Memory B cell (primary cell): ENCODE measurements around the gene EPN2.

ENCODE experiments used
- ATAC-seq: fragments of 150-1000 bp; cut with Tn5 transposase; 2 replicates; pipeline ENCODE4 v1.10.0; 2021; ENCODE audit warnings: low read depth, mild to moderate bottlenecking, moderate library complexity
- DNase-seq, 2 donors: peaks; one replicate each; pipeline ENCODE4 v3.0.0; 2022; ENCODE audit warnings: low spot score in 2 of 2
- H3K27ac Mint-ChIP-seq: one replicate; pipeline ENCODE4 v1.8.0; 2022; ENCODE audit warnings: mild to moderate bottlenecking, moderate library complexity, mixed read lengths
- H3K27me3 Mint-ChIP-seq: one replicate; pipeline ENCODE4 v1.8.0; 2022; ENCODE audit warnings: mixed read lengths
- H3K36me3 Mint-ChIP-seq: one replicate; pipeline ENCODE4 v1.8.0; 2022; ENCODE audit warnings: mild to moderate bottlenecking, mixed read lengths
- H3K4me1 Mint-ChIP-seq: one replicate; pipeline ENCODE4 v1.8.0; 2022; ENCODE audit warnings: mixed read lengths
- H3K4me3 Mint-ChIP-seq: one replicate; pipeline ENCODE4 v1.8.0; 2022; ENCODE audit warnings: mild to moderate bottlenecking, moderate library complexity, mixed read lengths
- H3K9me3 Mint-ChIP-seq: one replicate; pipeline ENCODE4 v1.8.0; 2022; ENCODE audit warnings: mixed read lengths

EPN2 gene

DNA sequence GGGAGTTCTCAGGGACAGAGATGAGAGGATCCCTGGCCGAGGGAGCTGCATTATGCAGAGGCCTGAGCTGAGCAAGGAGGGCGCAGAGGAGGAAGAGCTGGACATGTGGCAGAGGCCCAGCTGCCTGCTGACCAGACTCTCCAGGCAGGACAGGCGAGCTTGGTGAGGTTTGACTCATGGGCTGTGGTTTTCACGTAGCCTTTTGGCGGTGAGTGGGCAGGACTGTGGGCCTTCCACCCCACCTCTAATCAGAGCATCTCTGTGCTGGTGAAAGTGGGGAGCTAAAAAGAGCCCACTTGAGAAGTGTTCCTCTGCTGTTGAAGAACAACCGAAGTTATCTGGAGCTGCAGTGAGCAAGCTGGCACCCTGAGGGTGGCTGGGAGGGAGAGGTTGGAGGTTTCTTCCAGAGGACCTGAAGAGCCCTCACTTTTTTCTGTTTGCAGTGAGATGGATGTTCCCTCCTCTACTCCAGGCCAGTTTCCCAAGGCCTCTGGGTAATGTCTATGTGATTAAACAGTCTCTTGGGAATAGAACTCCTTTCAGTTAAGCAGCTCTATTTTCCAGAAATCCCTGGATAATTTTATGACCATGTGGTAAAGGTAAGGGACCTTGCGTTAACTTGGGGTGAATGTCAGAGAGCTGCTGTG lies 11.9 kb downstream of the EPN2 start:
- Mint-ChIP-seq H3K27ac (no peak overlapping the region), H3K4me1 (peaks cover 26% of the 10 kb centered on the region), H3K4me3 (no peak overlapping the region), H3K27me3 (no peaks in the 10 kb centered on the region), H3K9me3 (peaks cover 1% of the 10 kb centered on the region), H3K36me3 (peaks cover 8% of the 10 kb centered on the region)
- ATAC-seq (no peak), DNase-seq (no peak)

DNA sequence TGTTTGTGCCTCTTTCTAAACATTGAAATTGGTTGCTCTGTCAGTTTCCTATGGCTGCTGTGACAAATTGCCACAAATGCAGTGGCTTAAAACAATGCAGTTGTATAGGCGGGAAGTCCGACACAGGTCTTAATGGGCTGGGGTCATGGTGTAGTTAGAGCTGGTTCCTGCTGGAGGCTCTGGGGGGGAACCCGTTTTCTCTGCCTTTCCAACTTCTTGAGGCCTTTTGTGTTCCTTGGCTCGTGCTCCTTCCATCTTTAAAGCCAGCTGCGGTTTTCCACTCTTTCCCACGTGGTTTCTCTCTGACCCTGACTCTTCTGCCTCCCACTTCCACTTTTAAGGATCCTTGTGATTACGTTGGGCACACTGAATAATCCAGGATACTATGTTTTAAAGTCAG lies 12.5 kb downstream of the EPN2 start:
- Mint-ChIP-seq H3K27me3 (no peaks in the 10 kb centered on the region), H3K36me3 (peaks cover 8% of the 10 kb centered on the region)

DNA sequence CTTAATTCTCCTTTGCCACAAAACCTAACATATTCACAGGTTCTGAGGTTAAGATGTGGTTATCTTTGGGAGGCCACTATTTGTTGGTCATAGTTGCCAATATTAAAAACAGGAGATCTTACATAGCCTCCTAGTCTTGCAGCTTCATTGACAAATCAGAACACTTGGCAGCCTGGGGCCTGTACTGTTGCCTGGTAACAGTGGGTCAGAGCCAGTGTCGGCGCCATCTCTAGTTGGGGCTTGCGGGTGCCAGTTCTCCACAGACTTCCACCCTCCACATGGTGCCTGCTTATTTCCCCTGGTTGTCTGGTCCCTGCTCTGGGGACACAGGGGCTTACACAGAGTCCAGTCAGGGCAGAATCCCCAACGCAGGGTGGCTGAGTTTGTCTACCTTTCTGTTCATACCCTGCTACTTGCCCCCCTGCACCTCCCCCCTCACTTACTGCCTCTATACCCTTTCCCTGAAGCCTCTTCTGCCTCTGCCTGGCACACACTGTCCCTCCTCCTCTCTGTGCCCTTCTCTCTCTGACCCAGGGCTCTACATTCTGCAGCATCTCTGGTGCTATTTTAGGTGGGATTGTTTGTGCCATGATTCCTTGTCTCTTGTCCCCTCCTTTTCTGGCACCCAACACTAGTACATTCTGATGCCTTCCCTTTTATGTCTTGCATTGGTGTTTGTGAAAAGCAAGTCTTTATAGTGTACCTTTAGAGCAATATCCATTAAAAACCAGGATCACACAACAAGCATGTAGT lies 13.4 kb downstream of the EPN2 start:
- Mint-ChIP-seq H3K27me3 (no peaks in the 10 kb centered on the region), H3K4me1 (peaks cover 29% of the 10 kb centered on the region), H3K27ac (no peak overlapping the region), H3K4me3 (no peak overlapping the region), H3K36me3 (peaks cover 8% of the 10 kb centered on the region), H3K9me3 (peaks cover 1% of the 10 kb centered on the region)
- ATAC-seq: no peak
- no peak for DNase-seq

More for the DNA sequence above, 12.5 kb downstream of the EPN2 start:
- no peak overlapping the region for H3K4me3 Mint-ChIP-seq
- peaks cover 26% of the 10 kb centered on the region for H3K4me1 Mint-ChIP-seq
- no peak overlapping the region for H3K27ac Mint-ChIP-seq
- ATAC-seq: no peak
- H3K9me3 Mint-ChIP-seq: peaks cover 1% of the 10 kb centered on the region
- DNase-seq: no peak

DNA sequence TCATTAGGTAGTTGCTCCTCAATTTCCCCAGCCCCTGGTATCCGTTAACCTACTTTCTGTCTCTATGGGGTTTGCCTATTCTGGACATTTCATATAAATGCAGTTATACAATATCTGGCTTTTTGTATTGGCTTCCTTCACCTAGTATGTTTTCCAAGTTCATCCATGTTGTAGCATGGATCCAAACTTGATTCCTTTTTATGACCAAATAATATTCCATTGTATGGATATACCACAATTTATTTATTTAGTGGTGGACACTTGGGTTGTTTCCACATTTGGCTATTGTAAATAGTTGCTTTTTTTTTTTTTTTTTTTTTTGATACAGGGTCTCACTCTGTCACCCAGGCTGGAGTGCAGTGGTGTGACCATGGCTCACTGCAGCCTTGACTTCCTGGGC lies 15.9 kb downstream of the EPN2 start:
- peaks cover 18% of the 10 kb centered on the region for H3K4me1 Mint-ChIP-seq
- H3K9me3 Mint-ChIP-seq: peaks cover 1% of the 10 kb centered on the region
- peaks cover 9% of the 10 kb centered on the region for H3K36me3 Mint-ChIP-seq
- no peak overlapping the region for H3K27ac Mint-ChIP-seq
- DNase-seq (no peak), ATAC-seq (no peak)
- no peak overlapping the region for H3K4me3 Mint-ChIP-seq
- no peaks in the 10 kb centered on the region for H3K27me3 Mint-ChIP-seq

DNA sequence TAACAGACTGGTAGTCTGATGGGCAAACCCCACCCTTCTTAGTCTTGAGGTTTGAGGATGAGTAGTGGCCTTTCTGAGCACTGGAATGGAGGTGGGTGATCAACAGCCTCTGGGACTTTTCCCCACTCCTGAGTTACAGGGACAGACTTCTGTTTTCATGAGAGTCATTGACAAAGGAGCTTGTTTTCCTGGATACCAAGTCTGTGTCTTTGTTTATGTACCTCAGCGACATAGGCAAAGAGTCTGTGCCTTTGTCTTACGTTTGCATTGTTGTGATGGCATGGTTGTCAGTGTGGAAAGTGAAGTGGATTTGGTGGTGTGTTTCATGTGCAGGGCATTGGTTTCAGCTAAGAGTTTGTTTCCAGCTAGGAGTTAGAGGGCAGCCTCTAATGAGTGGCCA lies 17.5 kb downstream of the EPN2 start:
- ATAC-seq: no peak
- H3K36me3 Mint-ChIP-seq: peaks cover 9% of the 10 kb centered on the region
- H3K27ac Mint-ChIP-seq: no peak overlapping the region

DNA sequence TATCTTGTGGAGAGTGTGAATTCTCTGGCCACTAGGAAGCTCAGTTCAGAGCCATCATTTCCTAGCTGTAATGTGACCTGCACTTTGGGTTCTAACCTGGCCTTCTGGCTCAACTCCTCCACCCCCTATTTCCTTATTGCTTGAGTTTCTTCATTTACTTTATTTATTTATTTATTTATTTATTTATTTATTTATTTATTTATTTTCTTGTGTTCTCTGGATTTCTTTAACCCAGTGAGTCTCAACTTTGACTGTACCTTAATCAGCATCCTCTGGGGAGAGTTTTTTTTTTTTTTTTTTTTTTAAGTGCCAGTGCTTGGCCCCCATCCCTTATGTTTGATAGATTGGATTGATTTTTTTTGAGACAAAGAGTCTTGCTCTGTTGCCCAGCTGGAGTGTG lies 18.1 kb downstream of the EPN2 start:
- peaks cover 2% of the 10 kb centered on the region for H3K27me3 Mint-ChIP-seq
- no peak overlapping the region for H3K4me3 Mint-ChIP-seq
- peaks cover 17% of the 10 kb centered on the region for H3K4me1 Mint-ChIP-seq
- DNase-seq (no peak), ATAC-seq (no peak)
- H3K36me3 Mint-ChIP-seq: peaks cover 11% of the 10 kb centered on the region
- no peak overlapping the region for H3K27ac Mint-ChIP-seq
- peaks cover 1% of the 10 kb centered on the region for H3K9me3 Mint-ChIP-seq

More for the DNA sequence above, 17.5 kb downstream of the EPN2 start:
- Mint-ChIP-seq H3K27me3 (no peaks in the 10 kb centered on the region), H3K9me3 (peaks cover 1% of the 10 kb centered on the region), H3K4me1 (peaks cover 14% of the 10 kb centered on the region), H3K4me3 (no peak overlapping the region)
- no peak for DNase-seq

DNA sequence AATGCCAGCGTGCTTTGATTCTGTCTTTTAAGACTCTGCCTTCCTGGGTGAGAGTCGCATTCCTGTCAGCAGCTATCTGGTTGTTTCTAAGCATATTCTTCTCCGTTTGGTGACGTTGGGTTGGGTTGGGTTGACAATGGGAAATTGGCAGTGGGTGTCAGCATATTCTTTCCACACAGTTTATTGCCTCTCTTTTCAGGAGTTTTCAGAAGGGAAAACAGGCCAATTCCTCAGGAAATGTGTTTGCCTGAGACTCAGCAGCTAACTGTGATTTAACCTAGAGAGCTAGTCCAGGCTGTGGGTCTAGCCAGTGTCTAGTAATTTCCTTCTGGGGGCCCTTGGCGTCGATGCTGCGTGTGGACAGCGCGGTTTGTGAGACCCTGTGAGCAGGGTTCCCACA lies 21.2 kb downstream of the EPN2 start:
- H3K27me3 Mint-ChIP-seq: peaks cover 2% of the 10 kb centered on the region
- DNase-seq: no peak
- H3K4me3 Mint-ChIP-seq: no peak overlapping the region
- no peak for ATAC-seq
- no peaks in the 10 kb centered on the region for H3K9me3 Mint-ChIP-seq
- H3K36me3 Mint-ChIP-seq: peaks cover 8% of the 10 kb centered on the region
- no peak overlapping the region for H3K27ac Mint-ChIP-seq
- H3K4me1 Mint-ChIP-seq: peaks cover 20% of the 10 kb centered on the region

GRCh38 chr17:19260958-19261357 lies 23.8 kb downstream of the EPN2 start:
- ATAC-seq (no peak), DNase-seq (no peak)
- Mint-ChIP-seq H3K27me3 (peaks cover 2% of the 10 kb centered on the region), H3K9me3 (no peaks in the 10 kb centered on the region), H3K4me3 (no peak overlapping the region), H3K27ac (no peak overlapping the region), H3K4me1 (peaks cover 26% of the 10 kb centered on the region), H3K36me3 (peaks cover 15% of the 10 kb centered on the region)

GRCh38 chr17:19261426-19261825 lies 24.3 kb downstream of the EPN2 start:
- peaks cover 16% of the 10 kb centered on the region for H3K36me3 Mint-ChIP-seq
- no peak overlapping the region for H3K27ac Mint-ChIP-seq
- no peaks in the 10 kb centered on the region for H3K9me3 Mint-ChIP-seq
- DNase-seq (no peak), ATAC-seq (no peak)
- H3K27me3 Mint-ChIP-seq: peaks cover 2% of the 10 kb centered on the region
- H3K4me1 Mint-ChIP-seq: peaks cover 27% of the 10 kb centered on the region
- H3K4me3 Mint-ChIP-seq: no peak overlapping the region

- DNase-seq: no peak
- ATAC-seq: no peak
- peaks cover 15% of the 10 kb centered on the region for H3K36me3 Mint-ChIP-seq
- no peak overlapping the region for H3K27ac Mint-ChIP-seq
- H3K4me3 Mint-ChIP-seq: no peak overlapping the region
- H3K27me3 Mint-ChIP-seq: peaks cover 2% of the 10 kb centered on the region
- peaks cover 27% of the 10 kb centered on the region for H3K4me1 Mint-ChIP-seq
- H3K9me3 Mint-ChIP-seq: no peaks in the 10 kb centered on the region
Measured at GRCh38 chr17:19262650-19263631, 25.8 kb downstream of the EPN2 start.

DNA sequence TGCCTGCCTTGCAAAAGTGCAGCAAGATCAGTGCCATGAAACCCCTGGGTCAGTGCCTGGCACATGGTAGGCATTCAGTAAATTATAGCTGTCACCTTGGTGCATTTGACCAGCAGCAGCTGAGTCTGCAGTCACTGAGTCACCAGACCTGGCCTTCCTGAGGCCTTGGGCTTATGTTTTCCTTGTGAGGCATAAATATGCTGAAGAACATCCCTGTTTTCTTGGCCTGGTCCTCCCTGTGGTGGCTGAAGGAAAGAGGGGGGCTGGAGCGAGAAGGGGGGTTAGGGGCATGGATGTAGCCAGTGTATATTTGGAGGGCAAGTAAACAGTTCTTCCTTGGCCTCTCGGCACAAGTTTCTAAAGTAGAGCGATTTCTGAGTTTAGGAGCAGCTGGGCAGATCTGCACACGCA lies 26.5 kb downstream of the EPN2 start:
- Mint-ChIP-seq H3K27ac (no peak overlapping the region), H3K4me3 (no peak overlapping the region), H3K27me3 (peaks cover 2% of the 10 kb centered on the region), H3K9me3 (no peaks in the 10 kb centered on the region), H3K36me3 (peaks cover 15% of the 10 kb centered on the region), H3K4me1 (peaks cover 27% of the 10 kb centered on the region)
- no peak for ATAC-seq
- DNase-seq: no peak

- no peak for DNase-seq
- H3K27me3 Mint-ChIP-seq: peaks cover 2% of the 10 kb centered on the region
- ATAC-seq: no peak
- no peak overlapping the region for H3K4me3 Mint-ChIP-seq
- H3K36me3 Mint-ChIP-seq: peaks cover 13% of the 10 kb centered on the region
- H3K9me3 Mint-ChIP-seq: no peaks in the 10 kb centered on the region
- H3K27ac Mint-ChIP-seq: no peak overlapping the region
- peaks cover 33% of the 10 kb centered on the region for H3K4me1 Mint-ChIP-seq
Measured at GRCh38 chr17:19264268-19264667, 27.1 kb downstream of the EPN2 start.

- no peaks in the 10 kb centered on the region for H3K9me3 Mint-ChIP-seq
- peaks cover 2% of the 10 kb centered on the region for H3K27me3 Mint-ChIP-seq
- H3K27ac Mint-ChIP-seq: no peak overlapping the region
- no peak for DNase-seq
- ATAC-seq: no peak
- no peak overlapping the region for H3K4me3 Mint-ChIP-seq
- H3K4me1 Mint-ChIP-seq: peaks cover 37% of the 10 kb centered on the region
- peaks cover 13% of the 10 kb centered on the region for H3K36me3 Mint-ChIP-seq
Measured at GRCh38 chr17:19264681-19265080, 27.5 kb downstream of the EPN2 start.

GRCh38 chr17:19265755-19266154 lies 28.6 kb downstream of the EPN2 start:
- ATAC-seq (no peak), DNase-seq (no peak)
- Mint-ChIP-seq H3K27ac (no peak overlapping the region), H3K4me1 (peaks cover 45% of the 10 kb centered on the region), H3K36me3 (peaks cover 11% of the 10 kb centered on the region), H3K4me3 (no peak overlapping the region), H3K9me3 (no peaks in the 10 kb centered on the region), H3K27me3 (no peaks in the 10 kb centered on the region)
